Measurements from ENCODE around the gene PCMTD2.
A peak's percentile ranks its signal among the peaks of the same experiment; 100 is the strongest.
"Not testable (repeated sequence)": the region's sequence is repeated elsewhere in the genome, so short reads cannot be mapped to it uniquely, and the experiment has no call there.

Gene PCMTD2

DNA sequence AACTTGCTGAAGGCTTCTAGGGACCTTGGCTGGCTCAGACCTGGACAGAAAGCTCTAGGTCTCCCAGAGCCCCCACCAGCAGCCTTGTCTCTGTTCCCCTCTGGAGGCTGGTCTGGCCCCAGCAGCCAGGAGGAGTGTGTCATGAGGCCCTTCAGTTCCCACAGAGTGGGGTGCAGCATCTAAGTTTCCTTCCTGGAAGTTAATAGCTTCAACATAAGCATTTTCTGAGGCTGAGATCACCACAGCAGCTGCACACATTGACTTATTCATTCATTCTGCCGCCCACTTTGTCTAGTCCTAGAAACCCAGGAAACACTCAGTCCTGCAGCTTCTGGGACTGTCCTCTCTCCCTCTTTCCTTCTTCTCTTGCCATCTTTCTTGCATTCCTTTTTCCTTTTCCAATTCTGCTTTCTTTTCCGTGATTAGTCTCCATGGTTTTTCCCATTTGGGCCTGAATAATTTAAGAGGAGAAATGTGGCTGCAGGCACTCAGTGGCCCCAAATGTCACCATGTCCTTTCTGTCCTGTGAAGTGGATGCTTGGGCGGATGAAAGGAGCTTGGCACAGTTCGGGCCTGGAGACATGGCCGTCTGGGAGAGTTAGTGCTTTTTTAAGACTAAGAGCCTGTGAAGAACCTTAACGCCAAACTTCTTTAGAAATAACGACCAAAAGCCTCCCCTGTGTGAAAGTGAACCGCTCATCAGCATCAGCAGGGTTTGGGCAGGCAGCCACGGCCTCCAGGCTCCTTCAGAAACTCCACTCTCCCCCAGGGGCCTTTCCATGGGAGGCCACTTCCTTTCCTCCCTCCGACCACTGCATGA is 31.0 kb upstream of the PCMTD2 start:
- DNase-seq: peak; percentile 77

DNA sequence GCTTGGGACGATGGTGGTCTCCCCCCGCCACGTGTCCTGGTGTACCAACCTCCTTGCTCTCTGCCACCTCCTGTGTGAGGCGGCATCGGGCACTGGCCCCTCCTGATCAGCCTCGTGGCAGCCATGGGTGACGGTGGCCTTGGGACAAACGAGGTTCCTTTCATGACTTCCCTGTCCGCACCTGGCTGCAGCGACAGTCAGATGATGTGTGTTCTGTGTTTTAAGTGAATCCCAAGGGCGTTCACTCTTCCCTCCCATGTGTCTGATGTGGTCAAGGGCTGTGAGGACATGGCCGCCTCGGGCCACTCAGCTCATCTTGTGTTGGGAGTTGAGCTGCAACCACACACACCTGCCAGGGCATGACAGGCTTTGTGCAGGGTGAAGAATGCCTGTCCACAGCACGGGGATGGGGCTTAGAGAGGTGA is 30.4 kb upstream of the PCMTD2 start:
- no peak for DNase-seq

DNA sequence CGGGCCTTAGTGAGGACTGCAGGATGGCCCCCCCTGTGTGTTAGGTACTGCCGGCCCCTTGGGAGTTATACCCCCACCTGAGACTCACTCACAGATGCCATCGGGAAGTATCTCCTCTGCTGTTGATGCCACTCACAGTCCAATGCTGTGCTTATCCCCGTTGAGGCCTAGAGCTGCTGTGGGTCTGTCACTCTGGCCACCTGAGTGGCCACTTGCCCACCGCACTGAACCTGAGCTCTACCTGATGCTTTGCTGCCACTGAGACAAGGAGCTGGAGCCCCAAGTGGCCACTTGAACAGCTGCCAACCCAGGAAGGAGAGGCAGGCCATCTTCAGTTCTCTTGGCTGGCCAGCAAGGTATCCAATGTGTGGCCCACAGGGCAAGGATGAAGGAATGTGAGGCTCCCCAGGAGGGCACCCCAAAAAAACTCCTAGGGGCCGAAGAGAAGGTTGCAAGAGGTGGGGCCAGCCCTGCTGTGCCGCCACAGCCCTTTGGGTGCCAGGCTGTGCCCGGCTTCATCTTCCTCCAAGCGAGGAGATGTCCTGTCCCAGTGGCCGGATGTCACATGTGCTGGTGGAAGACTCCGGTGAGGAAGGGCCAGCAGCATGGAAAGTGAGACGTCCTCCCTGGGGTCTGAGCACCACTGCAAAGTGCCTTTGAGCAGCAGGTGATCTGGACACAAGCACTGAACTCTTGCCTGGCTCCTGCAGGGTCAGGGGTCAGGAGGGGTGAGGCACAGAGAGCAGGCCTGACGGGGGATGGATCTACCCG is 29.5 kb upstream of the PCMTD2 start:
- DNase-seq: no peak

DNA sequence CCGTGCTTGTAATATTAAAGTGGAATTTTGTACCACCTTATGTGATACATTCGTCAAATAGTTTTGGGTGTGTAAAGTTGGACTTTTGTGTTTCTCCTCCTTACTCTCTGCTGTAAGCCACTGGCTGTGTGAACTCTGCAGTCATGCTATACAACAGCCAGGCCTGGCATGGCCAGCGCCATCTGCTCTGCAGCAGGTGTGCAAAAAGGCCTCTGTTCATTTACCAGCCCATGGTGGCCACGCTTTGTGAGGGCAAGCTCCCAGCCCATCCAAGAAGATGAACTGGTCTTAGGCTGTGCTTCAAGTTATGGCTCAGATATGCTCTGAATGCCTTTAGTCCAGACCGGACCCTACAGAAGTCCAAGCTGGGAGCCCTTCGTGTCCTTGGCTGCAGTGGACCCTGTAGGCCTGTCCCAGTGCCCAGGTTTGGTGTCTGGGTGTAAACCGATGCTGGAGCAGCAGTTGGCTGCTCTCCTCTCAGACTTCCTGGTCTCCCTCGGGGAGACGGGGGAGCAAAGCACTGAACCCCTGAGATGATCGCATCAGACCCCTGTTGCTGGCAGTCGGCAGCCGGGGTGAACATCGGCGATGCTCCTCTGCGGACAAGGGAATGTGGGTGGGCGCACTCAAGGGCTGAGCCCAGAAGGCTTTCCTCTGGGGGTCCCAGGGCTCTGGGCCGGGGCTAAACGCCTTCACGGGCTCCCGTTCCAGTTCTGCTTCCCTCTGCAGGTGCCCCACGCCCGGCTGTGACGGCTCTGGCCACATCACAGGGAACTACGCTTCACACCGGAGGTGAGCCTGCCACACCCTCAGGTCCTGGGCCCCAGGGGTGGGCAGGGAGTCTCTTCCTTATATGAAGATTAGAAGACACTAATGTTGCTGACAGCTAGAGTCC is 28.6 kb upstream of the PCMTD2 start:
- DNase-seq: no peak

DNA sequence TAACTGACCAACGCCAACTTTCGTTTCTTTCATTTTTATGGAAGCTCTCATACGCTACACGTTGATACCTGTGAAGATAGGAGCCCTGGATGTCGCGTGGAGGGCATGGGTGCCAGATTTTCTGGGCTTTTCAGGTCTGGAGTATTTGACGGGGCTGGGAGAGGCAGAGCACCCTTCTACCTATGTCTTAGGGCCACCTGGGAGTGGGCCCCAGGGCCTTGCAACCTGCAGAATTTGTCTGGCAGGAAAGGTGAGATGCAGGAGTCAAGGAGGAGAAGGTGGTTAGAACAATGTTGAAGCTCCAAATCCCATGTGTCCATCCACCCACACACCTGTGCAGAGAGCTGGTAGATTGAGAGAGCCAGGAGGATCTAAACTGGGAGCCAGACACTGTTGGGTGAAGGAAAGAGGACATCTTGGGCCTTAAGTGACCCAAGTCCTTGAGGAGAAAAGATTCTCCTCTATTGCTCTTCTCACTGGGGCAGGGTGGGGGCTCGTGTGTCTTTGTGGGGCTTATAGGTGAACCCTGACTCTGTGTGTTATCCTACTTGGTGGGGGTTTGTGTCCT is 27.4 kb upstream of the PCMTD2 start:
- DNase-seq: no peak

DNA sequence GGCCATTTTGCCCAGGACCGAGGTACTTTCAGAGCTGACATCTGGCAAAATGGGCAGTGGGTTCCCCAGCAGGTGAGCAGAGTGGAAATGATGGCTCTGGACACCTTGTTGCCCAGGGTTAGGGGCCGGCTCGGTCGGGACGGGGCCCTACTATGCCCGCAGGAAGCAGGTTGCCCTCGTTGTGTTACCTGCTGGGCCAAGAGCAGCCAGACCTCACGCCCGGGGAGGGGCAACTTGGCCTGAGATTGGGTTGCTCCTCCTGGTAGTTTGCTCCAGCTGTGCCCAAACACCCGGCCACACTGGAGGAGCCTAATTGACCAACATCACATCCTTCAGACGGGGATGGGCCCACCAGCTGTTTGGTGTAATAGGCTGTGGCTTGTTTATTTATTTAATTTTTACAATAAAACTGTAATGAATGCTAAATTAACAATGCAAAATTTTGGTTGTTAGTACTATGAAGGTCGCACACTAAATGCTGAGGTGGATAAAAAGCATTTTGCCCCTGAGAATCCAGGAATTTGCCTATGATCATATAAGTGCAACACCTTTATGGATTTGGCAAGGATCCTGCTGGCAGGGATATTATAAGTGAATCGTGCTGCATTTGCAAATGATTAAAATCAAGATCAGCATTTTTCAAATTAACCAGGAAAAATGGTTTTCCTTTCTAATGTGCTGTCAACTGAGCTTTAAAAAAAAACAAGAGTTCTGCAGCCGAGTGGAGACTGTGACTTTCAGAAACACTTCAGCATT is 26.6 kb upstream of the PCMTD2 start:
- DNase-seq: no peak

DNA sequence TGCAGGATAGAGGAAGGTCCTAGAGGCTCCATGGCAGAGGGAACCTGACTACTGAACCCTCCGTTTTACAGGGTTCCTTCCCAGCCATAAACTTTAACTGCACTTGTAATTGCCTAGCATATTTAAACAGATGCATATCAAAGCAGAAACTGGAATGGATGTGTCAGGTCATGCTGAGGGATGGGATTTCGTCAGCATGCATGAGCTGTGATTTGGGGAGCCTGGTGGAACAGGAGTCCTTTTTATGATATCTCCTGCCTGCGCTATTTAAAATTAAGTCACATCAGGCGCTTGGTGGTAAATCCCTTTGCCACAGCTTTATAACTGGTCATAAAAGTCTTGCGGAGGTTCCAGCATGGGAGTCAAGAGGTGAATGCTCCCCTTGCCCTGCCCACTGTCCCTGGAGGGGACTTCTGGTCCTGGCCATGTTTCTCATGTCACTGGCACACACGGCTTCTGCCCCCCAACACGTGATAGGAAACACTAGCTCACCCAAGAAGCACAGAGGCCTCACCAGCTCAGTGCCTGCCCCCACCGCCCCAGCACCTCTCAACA is 26.0 kb upstream of the PCMTD2 start:
- no peak for DNase-seq

DNA sequence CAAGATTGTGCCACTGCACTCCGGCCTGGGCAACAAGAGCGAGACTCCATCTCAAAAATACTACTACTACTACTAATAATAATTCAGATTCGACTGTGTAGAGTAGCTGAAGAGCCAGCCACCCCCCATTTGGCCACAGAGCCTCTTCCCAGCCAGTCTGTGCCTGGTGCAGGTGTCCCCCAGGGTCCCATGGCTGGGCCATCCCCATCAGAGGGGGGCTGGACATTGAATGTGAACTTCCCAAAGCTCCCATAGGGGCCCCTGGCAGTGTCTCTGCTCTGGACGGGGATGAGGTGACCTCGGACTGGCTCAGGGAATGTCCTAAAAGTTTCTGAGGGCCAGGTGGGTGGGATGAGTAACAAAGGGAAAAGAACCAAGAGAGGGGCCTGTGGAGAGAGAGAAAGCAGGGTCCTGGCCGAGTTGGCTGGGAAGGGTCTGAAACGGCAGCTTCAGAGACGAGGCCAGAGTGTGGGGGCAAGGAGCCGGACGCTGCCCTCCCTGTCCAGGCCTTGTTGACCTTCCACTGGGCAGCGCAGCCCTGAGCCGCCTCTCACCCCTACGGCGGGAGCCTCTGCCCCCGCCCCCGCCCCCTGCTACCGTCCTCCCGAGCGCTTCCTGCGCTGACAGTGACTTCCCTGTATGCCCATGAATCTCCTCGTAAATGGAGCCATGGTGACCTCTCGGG is 24.9 kb upstream of the PCMTD2 start:
- DNase-seq: no peak

DNA sequence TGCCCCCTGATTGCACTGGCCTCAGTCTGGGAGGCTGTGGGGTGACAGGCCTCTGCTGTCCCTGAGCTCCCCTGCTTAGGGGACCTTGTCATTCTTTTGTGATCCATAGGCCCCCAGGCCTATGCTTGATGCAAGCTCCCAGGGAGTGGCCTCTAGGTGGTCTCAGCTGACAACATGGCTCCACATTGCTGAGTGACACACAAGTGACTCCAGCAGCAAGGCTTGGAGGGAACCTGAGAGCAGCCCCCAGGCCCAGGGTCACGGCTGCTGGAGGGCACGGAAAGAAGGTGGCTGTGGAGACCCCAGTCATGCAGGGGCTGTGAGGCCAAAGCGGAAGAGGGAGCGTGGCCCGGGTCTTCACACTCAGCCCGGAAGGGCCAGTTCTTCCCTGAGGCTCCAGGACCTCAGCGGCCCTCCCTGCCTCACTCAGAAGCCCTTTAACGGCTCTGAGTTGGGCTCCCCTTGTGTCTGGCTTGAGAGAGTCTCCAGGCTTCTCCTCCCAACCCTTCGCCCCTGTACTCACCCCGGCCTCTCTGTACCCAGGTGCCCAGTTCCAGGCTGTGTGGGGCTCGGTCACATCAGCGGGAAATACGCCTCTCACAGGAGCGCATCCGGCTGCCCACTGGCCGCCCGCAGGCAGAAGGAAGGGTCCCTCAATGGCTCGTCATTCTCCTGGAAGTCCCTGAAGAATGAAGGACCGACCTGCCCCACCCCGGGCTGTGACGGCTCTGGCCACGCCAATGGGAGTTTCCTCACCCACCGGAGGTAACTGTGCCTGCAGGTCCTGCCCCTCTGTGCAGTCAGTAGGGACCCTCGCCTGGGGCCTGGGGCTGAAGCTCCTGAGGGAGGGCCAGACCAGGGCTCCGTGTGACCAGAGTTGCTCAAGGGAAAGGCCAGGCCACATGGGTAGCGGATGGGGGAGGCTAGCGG is 23.7 kb upstream of the PCMTD2 start:
- no peak for DNase-seq

DNA sequence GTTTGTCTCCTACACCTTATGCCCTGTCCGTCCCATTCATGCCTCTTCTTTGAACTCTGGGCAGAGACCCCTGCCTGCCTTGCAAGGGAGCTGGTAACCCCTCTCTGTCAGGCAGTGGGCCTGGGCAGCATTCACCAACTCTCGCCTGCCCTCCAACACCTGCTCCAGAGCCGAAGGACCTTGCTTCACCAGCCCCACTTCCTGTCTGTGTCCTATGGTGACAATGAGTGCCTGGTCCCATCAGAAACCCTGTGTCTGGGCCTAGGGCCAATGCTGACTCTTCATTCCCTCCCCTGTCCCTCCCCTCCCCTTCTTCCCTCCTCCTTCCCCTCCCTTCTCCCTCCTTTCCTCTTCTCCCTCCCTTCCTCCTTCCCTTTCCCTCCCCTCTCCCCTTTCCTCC is 22.8 kb upstream of the PCMTD2 start:
- DNase-seq: no peak

DNA sequence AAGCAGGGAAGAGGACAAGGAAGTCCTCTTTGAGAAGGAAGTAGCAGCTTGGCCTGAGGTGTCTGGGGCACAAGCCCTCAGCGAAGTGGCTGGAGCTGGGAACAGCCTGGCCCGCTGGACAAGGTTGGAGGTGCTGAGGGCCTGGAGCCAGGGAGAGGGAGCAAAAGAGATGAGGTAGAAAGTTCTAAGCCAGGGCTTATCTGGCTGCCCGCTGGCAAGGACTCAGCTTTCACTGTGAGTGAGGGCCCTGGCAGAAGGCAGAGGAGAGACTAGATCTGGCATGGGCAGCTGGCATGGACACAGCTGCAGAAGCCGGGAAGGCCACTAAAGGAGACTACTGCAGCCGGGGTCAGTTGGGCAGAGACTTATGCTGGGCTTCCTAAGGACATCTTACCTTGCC is 21.8 kb upstream of the PCMTD2 start:
- no peak for DNase-seq

DNA sequence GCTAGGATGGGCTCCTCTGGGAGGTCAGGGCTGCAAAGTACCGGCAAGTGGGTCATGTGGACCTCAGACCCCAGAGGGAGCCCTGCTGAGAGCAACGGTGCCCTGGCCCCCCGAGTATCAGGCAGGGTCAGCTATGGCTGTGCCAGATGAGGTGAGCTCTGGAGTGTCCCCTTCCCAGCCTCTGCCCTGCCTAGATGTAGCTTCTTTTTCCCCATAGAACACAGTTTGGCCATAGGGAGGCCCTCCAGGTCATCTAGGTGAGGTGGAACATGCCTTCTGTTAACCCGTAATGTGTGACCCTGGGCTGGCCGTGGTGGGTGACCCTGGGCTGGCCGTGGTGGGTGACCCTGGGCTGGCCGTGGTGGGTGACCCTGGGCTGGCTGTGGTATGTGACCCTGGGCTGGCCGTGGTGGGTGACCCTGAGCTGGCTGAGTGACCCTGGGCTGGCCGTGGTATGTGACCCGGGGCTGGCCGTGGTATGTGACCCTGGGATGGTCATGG is 21.2 kb upstream of the PCMTD2 start:
- DNase-seq: no peak

DNA sequence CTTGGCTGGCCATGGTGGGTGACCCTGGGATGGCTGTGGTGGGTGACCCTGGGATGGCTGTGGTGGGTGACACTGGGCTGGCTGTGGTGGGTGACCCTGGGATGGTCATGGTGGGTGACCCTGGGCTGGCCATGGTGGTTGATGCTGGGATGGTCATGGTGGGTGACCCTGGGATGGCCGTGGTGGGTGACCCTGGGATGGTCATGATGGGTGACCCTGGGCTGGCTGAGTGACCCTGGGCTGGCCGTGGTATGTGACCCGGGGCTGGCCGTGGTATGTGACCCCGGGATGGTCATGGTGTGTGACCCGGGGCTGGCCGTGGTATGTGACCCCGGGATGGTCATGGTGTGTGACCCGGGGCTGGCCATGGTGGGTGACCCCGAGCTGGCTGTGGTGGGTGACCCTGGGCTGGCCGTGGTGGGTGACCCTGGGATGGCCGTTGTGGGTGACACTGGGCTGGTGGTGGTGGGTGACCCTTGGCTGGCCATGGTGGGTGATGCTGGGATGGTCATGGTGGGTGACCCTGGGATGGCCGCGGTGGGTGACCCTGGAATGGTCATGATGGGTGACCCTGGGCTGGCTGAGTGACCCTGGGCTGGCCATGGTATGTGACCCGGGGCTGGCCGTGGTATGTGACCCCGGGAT is 20.5 kb upstream of the PCMTD2 start:
- DNase-seq: not testable (repeated sequence)

DNA sequence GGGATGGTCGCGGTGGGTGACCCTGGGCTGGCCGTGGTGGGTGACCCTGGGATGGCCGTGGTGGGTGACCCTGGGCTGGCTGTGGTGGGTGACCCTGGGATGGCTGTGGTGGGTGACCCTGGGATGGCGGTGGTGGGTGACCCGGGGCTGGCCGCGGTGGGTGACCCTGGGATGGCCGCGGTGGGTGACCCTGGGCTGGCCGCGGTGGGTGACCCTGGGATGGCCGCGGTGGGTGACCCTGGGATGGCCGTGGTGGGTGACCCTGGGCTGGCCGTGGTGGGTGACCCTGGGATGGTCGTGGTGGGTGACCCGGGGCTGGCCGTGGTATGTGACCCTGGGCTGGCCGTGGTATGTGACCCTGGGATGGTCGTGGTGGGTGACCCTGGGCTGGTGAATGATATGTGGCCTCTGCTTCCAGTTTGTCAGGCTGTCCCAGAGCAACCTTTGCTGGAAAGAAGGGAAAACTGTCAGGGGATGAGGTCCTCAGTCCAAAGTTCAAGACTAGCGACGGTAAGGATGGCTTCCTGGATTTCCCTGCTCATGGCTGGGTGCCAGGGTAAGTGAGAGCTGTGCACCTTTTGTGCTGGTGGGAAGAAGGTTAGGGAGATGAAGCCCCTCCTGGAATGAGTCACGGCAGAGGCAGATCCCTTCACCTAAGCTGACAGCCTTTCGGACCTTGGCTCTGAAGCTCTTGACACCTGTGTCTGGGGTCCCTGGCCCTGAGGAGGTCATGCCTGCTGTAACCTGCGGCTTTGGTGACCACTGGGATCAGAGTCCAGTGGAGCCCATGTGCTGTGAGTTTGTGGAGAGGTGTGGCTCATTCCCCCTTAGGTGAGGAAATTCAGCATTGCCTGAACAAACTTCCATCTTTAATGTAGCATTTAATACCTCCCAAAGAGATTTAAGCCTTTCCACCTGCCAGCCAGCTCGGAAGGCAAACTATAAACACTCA is 19.1 kb upstream of the PCMTD2 start:
- no peak for DNase-seq

DNA sequence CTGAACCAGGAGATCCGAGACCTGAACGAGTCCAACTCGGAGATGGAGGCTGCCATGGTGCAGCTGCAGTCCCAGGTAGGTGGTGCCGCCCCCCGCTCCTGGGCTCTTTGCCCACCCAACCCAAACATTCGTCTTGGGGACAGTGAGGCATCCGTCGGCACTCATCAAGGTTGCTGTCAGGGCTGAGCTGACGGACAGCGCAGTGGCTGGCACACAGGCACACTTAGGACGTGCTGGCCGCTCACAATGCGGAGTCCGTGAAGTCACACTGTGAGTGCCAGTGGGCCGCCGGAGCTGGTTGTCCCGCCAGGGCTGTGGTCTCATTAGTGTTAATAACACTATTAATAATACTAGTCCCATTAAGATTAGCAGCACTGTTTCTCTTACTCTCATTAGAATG is 18.2 kb upstream of the PCMTD2 start:
- no peak for DNase-seq

DNA sequence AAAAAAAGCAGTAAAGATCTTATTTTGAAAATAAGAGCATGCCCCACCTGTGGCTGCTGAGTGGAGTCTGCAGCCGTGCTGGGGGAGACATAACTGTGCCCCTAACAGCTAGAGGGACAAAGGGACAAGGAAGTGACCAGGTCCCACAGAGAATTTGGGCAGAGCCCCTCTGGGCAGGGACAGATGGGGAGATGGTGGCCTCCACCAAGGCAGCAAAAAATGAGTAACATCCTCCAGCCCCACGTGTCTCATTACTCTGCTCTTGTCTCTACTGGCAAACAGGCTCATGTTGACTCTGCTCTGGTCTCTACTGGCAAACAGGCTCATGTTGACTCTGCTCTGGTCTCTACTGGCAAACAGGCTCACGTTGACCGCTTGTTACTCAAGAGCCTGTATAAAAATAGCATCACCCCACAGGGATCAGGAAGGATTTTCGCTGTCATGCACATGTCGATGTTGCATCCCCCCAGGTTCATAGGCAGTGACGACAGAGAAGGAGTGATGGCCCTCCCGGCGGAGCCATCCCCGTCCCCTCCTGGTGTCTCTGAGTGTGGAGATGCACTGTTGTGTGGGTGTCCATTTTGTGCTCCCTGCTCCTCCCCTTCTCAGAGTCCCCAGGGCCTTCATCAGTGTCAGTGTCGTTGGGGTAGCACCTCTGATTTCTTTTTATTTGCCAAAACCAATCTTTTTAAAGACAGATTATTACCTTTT is 17.3 kb upstream of the PCMTD2 start:
- no peak for DNase-seq

DNA sequence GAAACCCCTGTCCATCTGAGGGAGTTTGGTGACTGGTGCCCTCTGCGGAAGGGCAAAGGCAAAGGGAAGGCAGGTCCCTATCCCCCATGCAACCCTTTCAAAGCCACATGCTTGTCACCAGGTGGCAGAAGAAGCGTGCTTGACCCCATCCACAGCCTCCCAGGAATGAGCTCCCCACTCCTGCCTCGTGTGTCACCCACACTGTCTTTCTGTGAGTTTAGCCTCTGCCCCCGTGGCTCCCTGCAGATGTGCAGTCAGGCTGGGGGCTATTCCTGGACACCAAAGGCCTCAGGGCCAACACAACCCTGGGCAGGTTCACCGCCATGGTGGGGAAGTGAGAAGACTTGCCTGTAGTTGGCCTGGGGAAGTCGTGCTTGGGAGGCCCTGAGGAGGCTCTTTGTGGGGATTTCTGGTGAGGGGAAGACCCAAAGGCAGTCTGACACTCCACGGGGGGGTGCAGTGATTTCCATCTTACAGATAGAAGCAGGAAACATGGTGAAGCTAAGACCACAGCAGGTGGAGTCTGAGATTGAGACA is 16.6 kb upstream of the PCMTD2 start:
- DNase-seq: no peak

All from NCI-H226 (cell line).